ENCODE data around the gene OSBPL10. TPM values are rescaled to one million over a fixed set of nuclear protein-coding genes. Genes with fewer than 3 reads are reported as not detected.

Gene OSBPL10
- polyA plus RNA-seq, 1 experiment, result 11.2 TPM

GRCh38 chr3:31725976-31726375 lies 255.1 kb downstream of the OSBPL10 start:
- H3K27me3 ChIP-seq (ENCODE audit: control insufficient read depth, insufficient read depth, low read length), result no peaks in the 10 kb centered on the region
- ChIA-PET POLR2A (no interaction called here), CTCF (interaction anchor here (2.1 kb wide), 1 partner anchor 11 kb away, joined by 6 read pairs; no protein-coding TSS in a partner anchor)
- DNase-seq (ENCODE audit: low read depth), result no peak
- H3K4me3 ChIP-seq (ENCODE audit: low read depth, low read length), result no peak overlapping the region
- no peaks in the 10 kb centered on the region; the same call in 1 of the 2 replicates for H3K36me3 ChIP-seq (ENCODE audit: control insufficient read depth, insufficient read depth, low read length)
- no peak for TF ChIP-seq CTCF (IDR thresholded peaks at IDR 0.05; ENCODE audit: insufficient read depth, low read depth, low read length)

DNA sequence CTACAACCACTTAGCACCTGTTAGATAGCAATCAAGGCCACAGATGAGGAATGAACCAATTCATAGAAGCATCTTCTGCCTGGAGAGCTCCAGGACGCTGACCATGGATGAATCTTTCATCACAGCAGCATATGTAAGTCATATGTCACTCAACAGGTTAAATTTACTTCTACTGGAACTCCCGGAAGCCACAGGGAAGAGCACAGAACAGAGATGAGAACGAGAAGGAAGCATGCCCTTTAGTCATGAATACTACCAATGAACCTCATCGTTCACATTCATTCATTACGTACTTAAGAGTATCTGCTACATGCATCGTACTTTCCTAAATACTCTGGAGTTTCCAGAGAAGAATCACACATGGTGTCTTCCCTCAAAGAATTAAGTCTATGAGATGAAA lies 255.5 kb downstream of the OSBPL10 start:
- no peak overlapping the region for H3K4me3 ChIP-seq (ENCODE audit: low read depth, low read length)
- CTCF ChIA-PET, result interaction anchor here (1.1 to 2.1 kb wide), 2 partner anchors 11 kb away, joined by 3 to 6 read pairs; no protein-coding TSS in a partner anchor
- TF ChIP-seq CTCF (IDR thresholded peaks at IDR 0.05; ENCODE audit: insufficient read depth, low read depth, low read length), result no peak
- no peak for DNase-seq (ENCODE audit: low read depth)
- no peaks in the 10 kb centered on the region for H3K27me3 ChIP-seq (ENCODE audit: control insufficient read depth, insufficient read depth, low read length)
- POLR2A ChIA-PET, result no interaction called here
- no peaks in the 10 kb centered on the region; the same call in 1 of the 2 replicates for H3K36me3 ChIP-seq (ENCODE audit: control insufficient read depth, insufficient read depth, low read length)

DNA sequence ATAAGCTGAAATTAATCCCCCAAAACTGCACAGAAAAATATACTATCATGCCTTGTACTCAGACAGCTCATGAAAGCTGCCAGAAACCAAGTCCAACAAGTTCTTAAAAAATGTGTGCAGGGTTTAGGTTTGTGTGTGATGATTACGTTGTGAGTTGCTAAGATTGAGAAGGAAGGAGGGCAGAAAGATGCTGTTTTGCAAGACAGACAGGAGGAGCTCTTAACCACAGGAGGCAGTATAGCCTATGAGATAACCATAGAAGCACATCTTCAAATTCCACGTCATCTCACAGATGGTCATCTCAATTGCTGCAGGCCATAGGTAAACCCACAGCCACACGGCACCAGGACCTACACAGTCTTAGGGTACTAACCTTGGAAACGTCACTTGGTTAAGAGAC lies 256.4 kb downstream of the OSBPL10 start:
- POLR2A ChIA-PET, result no interaction called here
- H3K36me3 ChIP-seq (ENCODE audit: control insufficient read depth, insufficient read depth, low read length), result no peaks in the 10 kb centered on the region; the same call in 1 of the 2 replicates
- CTCF ChIA-PET, result interaction anchor here (1.1 to 2.1 kb wide), 2 partner anchors 10 to 12 kb away, joined by 3 to 6 read pairs; no protein-coding TSS in a partner anchor
- no peak for DNase-seq (ENCODE audit: low read depth)
- TF ChIP-seq CTCF (IDR thresholded peaks at IDR 0.05; ENCODE audit: insufficient read depth, low read depth, low read length), result peak; percentile 28
- H3K4me3 ChIP-seq (ENCODE audit: low read depth, low read length), result no peak overlapping the region
- no peaks in the 10 kb centered on the region for H3K27me3 ChIP-seq (ENCODE audit: control insufficient read depth, insufficient read depth, low read length)

DNA sequence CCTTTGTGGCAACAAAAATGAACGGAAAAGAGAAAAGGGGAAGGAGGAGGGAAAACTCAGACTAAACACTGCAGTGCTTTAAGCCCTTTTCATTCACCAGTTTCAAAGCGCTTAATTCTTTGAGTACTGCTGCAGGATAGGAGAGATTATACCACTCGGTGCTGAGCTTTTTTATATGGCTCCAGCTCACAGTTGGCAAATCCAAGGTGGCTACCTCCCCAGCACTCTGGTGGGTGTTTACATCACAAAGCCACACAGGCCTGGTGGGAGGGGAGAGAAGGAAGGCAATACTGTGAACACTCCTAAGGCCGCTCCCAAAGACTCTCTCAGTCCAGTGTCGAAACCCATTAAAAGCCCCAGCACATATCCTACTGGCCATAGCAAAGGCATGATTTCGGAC lies 256.9 kb downstream of the OSBPL10 start:
- H3K4me3 ChIP-seq (ENCODE audit: low read depth, low read length), result no peak overlapping the region
- no peak for DNase-seq (ENCODE audit: low read depth)
- ChIA-PET CTCF (no interaction called here), POLR2A (interaction anchor here (0.6 kb wide), 1 partner anchor 178 kb away, joined by 3 read pairs; no protein-coding TSS in a partner anchor)
- H3K27me3 ChIP-seq (ENCODE audit: control insufficient read depth, insufficient read depth, low read length), result no peaks in the 10 kb centered on the region
- H3K36me3 ChIP-seq (ENCODE audit: control insufficient read depth, insufficient read depth, low read length), result no peaks in the 10 kb centered on the region; the same call in 1 of the 2 replicates
- no peak for TF ChIP-seq CTCF (IDR thresholded peaks at IDR 0.05; ENCODE audit: insufficient read depth, low read depth, low read length)

- TF ChIP-seq CTCF (IDR thresholded peaks at IDR 0.05; ENCODE audit: insufficient read depth, low read depth, low read length), result no peak
- DNase-seq (ENCODE audit: low read depth), result no peak
- Histone ChIP-seq H3K36me3 (ENCODE audit: control insufficient read depth, insufficient read depth, low read length) (no peaks in the 10 kb centered on the region; the same call in 1 of the 2 replicates), H3K4me3 (ENCODE audit: low read depth, low read length) (no peak overlapping the region), H3K27me3 (ENCODE audit: control insufficient read depth, insufficient read depth, low read length) (no peaks in the 10 kb centered on the region)
- ChIA-PET POLR2A (interaction anchor here (0.6 kb wide), 1 partner anchor 178 kb away, joined by 3 read pairs; no protein-coding TSS in a partner anchor), CTCF (no interaction called here)
Observed at GRCh38 chr3:31723701-31724100, 257.4 kb downstream of the OSBPL10 start.
